ENCODE measurements around the gene TSR3.

TSR3 gene

GRCh38 chr16:1351582-1352362 is at the start of gene TSR3, which contains the start of gene GNPTG:
Gene TSR3, minus strand, starts transcription at chr16:1351878. Its CDS starts 74 bp downstream, at chr16:1351804.
Gene GNPTG, plus strand, starts transcription at chr16:1351931. Its CDS starts 35 bp downstream, at chr16:1351966.
- peak; percentile 81 for DNase-seq (ENCODE audit: low spot score)

- DNase-seq (ENCODE audit: low spot score) = no peak
These were observed 49.5 kb upstream of the TSR3 start for GRCh38 chr16:1401061-1401757.

- DNase-seq (ENCODE audit: low spot score) = no peak
These were observed 47.3 kb upstream of the TSR3 start for GRCh38 chr16:1398826-1399581.

DNA sequence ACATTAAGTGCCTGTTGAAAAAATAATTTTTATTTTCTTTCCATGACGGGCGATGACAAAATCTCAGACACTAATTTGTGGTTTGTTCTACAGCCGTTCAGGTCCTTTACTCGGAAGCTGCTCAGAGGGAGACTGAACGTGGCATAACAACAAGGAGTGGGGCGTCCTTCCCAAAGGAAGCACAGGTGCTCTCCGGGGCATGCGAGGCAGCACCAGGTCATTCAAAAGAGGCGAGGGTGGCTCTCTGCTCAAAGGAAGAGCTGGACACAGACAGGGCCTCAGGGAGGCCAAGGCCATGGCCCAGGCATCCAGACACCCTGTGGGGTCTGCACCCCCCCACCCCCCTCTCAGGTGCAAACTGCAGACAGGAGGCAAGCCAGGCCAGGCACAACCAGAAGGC is 46.7 kb upstream of the TSR3 start:
- no peak for DNase-seq (ENCODE audit: low spot score)

- DNase-seq (ENCODE audit: low spot score) = no peak
These were observed 46.1 kb upstream of the TSR3 start for GRCh38 chr16:1397779-1398178.

DNA sequence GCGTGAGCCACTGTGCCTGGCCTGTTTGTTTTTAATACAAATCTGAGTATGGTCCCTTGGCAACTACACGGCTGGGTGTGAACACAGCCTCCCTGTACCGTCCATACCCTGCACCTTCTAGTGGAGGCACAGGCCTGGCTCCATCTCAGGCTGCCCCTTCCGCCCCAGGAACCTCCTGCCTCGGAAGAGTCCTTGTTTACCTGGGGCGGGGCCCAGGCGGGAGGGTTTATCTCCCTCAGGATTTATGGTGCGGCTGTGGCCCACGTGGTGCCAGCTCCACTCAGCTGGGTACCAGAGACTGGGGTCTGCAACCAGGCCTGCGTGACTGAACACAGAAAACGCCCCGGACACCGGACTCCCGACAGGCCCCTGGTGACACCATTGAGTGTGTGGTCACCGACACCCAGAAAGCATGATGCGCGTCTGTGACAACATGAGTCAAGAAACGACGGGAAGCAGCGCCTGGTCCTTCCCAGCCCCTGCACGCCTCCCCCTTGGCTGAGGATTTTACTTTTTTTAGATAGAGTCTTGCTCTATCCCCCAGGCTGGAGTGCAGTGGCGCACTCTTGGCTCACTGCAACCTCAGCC is 43.9 kb upstream of the TSR3 start:
- DNase-seq (ENCODE audit: low spot score) = no peak

DNA sequence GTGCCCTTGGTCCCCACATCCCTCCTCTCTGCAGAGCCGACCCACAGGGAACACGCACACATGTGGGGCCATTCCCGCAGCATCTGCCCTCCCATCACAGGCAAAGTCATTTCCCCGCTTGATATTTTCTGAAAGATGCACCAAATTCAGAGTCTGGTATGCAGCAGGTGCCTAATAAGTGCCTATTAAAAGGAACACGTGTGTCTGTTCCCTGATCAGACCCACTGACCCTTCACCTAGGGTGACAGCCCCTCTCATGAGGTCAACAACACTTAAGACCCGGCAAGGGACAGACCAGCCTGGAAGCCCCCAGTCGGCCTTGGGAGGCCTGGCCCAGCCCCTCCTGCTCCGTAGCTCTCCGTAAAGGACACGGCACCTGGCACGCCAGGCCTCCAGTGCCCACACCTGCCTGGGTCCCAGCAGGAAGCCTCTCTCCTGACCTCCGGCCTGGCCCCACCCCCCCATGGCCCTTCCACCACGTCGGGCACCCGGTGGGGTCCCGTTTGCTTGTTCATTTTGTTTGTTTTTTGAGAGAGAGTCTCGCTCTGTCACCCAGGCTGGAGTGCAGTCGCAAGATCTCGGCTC is 42.8 kb upstream of the TSR3 start:
- no peak for DNase-seq (ENCODE audit: low spot score)

- DNase-seq (ENCODE audit: low spot score) = no peak
These were observed 42.0 kb upstream of the TSR3 start for GRCh38 chr16:1393613-1394176.

- DNase-seq (ENCODE audit: low spot score) = no peak
These were observed 41.1 kb upstream of the TSR3 start for GRCh38 chr16:1392826-1393225.

DNA sequence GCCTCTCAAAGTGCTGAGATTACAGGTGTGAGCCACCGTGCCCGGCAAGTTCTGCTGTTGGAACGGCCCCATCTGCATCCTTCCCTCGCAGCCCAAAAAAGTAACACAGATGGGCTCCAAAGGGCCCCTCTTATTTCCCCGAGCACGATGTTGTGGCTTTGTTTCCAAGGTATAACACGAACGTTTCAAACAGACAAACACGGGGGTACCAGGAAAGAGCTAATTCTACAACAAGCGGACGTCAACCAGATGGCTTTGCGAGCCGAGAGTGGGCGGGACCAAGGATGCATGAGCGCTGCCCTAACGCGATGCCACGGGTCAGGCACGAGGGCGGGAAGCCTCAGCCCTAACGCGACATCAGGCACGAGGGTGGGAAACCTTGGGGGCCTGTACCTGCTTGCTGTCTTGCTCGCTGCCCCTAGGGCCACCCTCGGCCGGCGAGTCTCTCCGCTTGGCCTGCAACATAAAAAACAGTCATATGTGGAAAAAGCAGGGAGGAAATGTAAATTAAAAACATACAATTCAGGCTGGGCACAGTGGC is 38.6 kb upstream of the TSR3 start:
- no peak for DNase-seq (ENCODE audit: low spot score)

- DNase-seq (ENCODE audit: low spot score) = no peak
These were observed 38.1 kb upstream of the TSR3 start for GRCh38 chr16:1389762-1390161.

DNA sequence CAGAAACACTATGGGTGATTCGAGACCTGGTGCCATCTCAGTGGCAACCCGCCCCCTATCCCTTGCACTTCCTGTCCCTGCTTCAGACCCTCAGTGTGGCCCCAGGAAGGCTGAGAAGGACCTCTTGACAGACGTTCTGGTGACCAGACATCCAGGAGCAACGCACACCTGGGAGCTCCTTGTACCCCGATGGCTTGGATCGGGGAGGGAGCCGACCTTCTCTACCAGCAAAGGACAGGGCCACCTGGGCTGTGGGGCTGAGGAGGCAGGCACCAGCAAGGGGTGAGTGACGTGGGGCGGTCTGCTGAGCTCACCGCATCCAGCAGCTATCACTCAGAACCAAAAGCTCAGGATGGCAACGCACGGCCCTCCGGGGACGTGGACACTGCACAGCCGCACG is 35.7 kb upstream of the TSR3 start:
- DNase-seq (ENCODE audit: low spot score) = no peak

DNA sequence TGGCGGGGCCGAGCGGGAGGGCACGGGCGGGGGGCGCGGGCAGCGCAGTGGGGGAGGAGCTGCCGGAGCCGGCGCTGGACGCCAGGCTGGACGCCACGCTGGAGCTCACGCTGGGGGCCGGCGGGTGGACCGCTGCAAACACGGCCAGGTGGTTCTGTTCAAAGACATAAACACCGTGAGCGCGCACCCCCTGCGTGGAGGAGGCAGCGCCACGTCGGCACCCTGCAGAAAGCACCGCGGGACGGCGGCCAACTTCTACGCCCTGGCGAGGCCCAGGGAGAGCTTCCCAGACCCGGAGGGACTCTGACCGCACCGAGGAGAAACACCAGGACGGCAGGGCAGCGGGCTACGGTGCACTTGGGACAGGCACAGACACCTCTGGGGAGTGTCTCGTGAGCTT is 33.6 kb upstream of the TSR3 start:
- DNase-seq (ENCODE audit: low spot score) = no peak

- DNase-seq (ENCODE audit: low spot score) = no peak
These were observed 31.9 kb upstream of the TSR3 start for GRCh38 chr16:1383556-1383955.

DNA sequence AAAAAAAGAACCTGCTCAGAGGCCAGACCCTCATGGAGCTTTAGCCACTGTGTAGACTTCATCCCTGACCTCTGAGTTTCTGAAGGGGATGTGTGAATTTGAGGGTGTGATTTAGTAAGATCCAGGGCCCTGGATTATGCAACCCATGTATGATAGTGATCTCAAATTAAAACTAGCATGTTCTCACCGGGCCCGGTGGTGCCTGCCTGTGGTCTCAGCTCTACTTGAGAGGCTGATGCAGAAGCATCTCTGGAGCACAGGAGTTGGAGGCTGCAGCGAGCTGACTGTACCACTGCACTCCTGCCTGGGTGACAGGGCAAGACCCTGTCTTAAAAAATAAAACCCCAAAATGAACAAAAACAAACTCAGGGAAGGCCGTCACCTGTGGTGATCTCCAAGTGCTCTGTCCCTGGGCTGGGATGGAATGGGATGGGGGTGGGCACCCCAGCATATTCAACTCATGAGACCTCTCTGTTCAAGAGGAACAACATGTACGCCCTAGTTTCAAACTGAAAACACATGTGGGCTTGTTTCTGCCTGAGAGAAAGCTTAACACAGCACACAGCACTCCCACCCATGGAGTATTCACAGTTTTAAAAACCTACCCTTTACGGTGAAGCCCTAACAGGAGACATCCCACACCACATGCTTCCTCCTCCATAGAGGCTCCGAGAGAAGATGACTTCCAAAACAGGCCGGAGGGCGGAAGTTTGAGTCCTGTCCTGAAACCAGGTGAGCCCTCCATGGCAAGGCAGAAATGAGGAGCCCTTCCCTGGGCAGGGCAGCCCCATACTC is 30.1 kb upstream of the TSR3 start:
- DNase-seq (ENCODE audit: low spot score) = no peak

DNA sequence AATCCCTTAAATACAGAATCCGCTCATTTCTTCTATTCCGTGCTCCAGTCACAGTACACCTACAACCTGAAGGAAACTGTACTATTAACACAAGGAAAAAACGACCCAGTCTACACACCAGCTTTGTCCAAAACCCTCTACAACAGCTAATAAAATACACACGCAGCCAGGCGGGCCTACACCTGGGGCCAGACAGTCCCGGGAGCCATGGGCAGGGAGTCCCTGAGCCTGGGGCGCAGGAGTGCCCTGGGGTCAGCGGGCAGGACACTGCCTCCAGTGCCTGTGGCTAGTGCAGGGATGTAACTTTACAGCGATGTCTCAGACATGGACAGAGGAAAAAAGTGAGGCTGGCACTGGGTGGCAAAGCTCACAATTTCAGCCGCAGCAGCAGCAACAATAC is 28.5 kb upstream of the TSR3 start:
- DNase-seq (ENCODE audit: low spot score) = peak; percentile 39

- DNase-seq (ENCODE audit: low spot score) = peak; percentile 78
These were observed 27.8 kb upstream of the TSR3 start for GRCh38 chr16:1379304-1380076.

GRCh38 chr16:1378804-1379303 is 27.2 kb upstream of the TSR3 start:
- DNase-seq (ENCODE audit: low spot score) = peak; percentile 71

GRCh38 chr16:1378087-1378803 is 26.6 kb upstream of the TSR3 start:
- DNase-seq (ENCODE audit: low spot score) = peak; percentile 41
